GM20000 (cell line): ENCODE results near the gene HMG20B.

Experiments
- DNase-seq: peaks from one replicate; pipeline ENCODE4 v3.0.0; 2012; ENCODE audit warnings: low spot score
- CTCF ChIP-seq: IDR thresholded peaks from 2 replicates; pipeline ENCODE4 v1.5.1; 2012; ENCODE audit warnings: mild to moderate bottlenecking, control low read depth; ENCODE audit errors: extremely low read depth, missing control alignments

HMG20B gene

DNA sequence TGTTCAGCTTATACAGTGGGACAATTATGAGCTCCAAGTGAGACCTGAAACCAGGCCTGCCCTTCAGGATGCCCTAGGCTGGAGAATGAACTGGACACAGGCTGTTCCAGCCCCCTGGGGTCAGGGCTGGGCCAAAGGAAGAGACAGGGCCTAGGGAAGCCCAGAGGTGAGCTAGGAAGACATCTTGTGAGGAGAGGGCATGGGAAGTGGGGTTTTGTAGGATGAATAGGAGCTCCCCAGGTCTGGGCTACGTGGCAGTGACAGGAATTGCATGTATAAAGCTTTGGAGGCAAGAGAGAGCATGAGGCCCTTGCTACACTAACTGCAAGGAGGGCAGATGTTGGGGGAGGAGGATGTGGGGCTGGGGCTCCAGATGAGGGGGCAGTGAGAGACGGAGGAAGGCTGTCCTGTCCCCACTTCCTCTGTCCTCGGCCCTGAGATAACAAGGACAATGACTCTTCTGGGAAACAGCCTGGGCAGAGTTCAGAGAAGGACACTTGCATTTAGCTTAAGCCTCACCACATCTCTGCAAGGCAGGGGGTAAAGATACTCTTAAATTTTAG is 35.4 kb downstream of the HMG20B start:
- no peak for DNase-seq
- TF ChIP-seq CTCF: no peak

- no peak for DNase-seq
- TF ChIP-seq CTCF: no peak
Measured at GRCh38 chr19:3608750-3609322, 36.1 kb downstream of the HMG20B start.

DNA sequence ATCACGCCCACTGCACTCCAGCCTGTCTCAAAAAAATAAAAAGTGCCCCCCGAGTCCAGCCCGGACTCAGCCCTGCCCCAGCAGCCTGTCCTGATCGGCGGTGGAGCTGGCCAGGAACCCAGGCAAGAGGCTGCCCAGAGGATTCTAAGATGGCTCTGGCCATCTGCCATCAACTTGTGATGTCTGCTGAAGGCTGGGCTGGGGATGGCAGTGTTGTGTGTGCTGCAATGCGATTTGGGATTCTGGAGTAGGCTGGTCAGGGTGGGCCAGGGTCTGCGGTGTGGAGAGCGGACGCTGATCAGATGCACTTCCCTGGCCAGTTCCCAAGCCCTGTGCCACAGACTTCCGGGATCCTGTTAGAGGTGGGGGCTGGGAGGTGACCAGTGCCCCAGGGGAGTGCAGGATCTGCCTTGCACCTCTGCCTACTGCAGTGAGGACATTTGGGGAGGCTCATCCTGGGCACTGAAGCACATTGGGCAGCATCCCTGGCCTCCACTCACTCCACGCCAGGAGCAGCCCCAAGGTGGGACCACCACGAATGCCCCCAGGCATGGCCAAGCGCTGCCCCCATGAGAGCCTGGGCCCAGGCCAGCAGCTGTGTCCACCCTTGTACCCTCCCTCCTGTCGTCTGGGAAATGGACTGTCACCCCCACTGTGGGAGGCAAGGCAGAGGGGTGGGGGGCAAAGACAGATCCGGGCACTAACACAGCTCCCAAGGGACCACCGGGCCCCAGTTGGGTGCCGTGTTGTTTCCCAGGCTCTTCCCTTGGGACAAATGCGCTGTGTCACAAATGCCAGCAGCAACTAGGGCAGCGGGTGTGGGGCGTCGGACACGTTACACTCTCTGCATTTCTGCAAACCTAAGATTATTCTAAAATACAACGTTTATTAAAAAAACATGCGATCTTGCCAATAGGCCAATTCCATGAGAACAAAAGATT is 37.3 kb downstream of the HMG20B start:
- TF ChIP-seq CTCF: no peak
- no peak for DNase-seq

GRCh38 chr19:3610745-3611717 is 38.3 kb downstream of the HMG20B start:
- TF ChIP-seq CTCF: no peak
- DNase-seq: no peak

DNA sequence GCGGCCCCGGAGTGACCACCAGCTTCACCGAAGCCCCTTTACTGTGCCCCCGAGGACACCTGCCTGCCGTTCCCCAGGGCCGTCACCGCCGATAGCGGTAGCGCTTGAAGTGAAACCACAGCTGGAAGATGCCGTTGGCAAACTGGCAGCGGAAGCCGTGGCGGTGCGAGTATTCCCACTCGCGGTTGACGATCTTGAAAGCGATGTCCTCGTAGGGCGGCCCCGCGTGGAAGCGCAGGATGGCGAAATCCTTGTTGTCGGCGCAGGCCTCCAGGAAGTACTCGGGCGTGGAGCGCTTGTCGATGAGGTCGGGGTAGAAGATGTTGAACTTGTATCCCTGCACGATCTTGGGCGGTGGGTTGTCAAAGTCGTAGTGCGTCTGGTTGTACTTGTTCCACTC is 39.1 kb downstream of the HMG20B start:
- no peak for DNase-seq
- TF ChIP-seq CTCF: no peak

DNA sequence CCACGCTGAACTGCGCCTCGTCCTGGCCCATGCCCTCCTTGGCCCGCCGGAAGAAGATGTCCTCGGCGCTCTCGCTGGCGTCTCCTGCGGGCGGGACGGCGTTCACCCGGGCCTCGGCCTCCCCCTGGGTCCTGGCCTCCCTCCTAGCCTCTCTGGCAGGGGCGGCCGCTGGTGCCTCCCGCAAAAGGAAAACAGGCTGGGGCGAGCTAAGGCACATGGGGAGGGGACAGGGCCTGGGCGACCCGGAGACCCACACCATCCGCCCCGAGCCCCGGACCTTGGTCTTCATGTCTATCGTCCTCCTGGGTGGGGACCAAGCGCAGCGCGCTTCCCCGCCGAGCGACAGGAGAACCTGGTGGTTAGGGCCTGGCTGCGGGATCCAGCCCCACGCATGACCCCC is 39.6 kb downstream of the HMG20B start:
- TF ChIP-seq CTCF: no peak

More for the DNA sequence above, 39.6 kb downstream of the HMG20B start:
- no peak for DNase-seq
